ENCODE data around the gene LAMTOR4.
"Not testable (repeated sequence)": the region's sequence is repeated elsewhere in the genome, so short reads cannot be mapped to it uniquely, and the experiment has no call there.

Gene LAMTOR4

DNA sequence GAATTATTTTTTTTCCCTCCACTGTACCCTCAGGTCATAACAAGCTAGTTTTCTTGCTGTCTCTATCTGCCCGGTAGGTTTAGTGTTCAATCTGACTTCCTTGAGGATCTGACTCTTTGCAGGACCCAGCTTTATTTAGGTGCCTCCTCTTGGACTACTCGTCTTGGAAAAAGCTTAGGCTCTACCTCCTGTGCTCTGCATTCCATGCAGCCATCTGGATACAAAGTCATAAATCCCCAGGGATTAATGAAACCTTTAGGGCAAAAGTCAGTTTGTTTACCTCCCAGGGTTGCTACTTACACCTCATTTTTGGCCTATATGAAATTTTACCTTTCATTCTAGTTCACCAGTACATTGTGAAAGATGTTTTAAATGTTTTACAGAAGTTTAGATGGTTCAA is 37.0 kb downstream of the LAMTOR4 start:
- no peak for DNase-seq (ENCODE audit: low read depth in 2 of 2)
- TF ChIP-seq, protein P1, sequence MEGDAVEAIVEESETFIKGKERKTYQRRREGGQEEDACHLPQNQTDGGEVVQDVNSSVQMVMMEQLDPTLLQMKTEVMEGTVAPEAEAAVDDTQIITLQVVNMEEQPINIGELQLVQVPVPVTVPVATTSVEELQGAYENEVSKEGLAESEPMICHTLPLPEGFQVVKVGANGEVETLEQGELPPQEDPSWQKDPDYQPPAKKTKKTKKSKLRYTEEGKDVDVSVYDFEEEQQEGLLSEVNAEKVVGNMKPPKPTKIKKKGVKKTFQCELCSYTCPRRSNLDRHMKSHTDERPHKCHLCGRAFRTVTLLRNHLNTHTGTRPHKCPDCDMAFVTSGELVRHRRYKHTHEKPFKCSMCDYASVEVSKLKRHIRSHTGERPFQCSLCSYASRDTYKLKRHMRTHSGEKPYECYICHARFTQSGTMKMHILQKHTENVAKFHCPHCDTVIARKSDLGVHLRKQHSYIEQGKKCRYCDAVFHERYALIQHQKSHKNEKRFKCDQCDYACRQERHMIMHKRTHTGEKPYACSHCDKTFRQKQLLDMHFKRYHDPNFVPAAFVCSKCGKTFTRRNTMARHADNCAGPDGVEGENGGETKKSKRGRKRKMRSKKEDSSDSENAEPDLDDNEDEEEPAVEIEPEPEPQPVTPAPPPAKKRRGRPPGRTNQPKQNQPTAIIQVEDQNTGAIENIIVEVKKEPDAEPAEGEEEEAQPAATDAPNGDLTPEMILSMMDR (IDR thresholded peaks at IDR 0.05; ENCODE audit: low read depth, low read length), result no peak
- no peak overlapping the region for H3K4me3 ChIP-seq (replicated peaks in 1 of 2; ENCODE audit: low read depth in 2 of 2, low read length in 2 of 2)

DNA sequence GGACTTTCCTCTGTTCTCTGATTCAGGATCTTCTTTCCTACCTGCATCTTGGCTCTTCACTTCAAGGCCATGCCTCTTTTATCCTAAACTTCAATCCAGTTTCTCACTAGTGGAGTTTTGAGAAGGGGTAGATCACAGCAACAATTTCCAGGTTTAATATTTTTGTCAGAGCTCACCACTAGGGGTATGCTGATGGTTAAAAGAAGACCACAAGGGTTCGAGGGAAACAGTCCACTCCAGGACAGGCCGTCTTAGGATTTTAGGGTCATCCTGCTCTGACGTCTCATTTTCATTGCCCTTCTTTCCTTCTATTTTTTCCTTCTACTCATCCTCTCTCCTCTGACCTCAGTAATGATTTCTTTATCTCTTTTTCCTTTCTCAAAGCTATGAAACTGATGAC is 40.3 kb downstream of the LAMTOR4 start:
- DNase-seq (ENCODE audit: low read depth in 2 of 2), result no peak
- H3K4me3 ChIP-seq (replicated peaks in 1 of 2; ENCODE audit: low read depth in 2 of 2, low read length in 2 of 2), result no peak overlapping the region
- TF ChIP-seq, protein P1 (IDR thresholded peaks at IDR 0.05; ENCODE audit: low read depth, low read length), result no peak

DNA sequence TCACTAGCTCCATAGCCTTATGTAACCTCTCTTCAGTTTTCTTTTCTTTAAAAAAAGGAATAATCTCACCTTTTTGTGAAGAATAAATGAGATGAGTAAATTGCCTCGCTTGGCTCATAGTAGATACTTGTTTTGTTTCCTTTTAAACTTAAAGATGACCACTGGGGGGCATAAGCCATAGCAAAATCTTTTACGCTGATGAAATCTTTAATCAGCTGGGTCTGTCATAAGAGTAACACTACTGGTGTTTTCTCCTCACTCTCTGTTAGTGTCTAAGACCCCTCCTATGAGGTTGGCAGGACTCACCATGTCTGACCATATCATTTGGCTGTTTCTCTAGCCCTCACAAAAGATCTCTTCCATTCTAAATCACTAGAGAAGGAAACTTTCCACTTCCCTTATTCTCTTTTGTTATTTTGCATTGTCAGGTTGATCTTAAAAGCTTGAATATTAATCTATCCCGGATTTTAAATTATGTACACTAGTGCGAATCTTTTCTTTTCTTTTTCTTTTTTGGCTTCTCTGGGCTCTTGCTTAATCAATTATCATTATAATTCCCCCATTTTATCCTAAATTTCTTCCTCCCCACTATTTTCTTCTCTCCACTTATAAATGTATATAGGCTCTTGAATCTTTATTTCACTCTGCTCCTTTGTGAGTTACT is 41.5 kb downstream of the LAMTOR4 start:
- H3K4me3 ChIP-seq (replicated peaks in 1 of 2; ENCODE audit: low read depth in 2 of 2, low read length in 2 of 2), result no peak overlapping the region
- TF ChIP-seq, protein P1 (IDR thresholded peaks at IDR 0.05; ENCODE audit: low read depth, low read length), result peak; percentile 41
- peak; percentile 62 to 69 for DNase-seq (ENCODE audit: low read depth in 2 of 2)

DNA sequence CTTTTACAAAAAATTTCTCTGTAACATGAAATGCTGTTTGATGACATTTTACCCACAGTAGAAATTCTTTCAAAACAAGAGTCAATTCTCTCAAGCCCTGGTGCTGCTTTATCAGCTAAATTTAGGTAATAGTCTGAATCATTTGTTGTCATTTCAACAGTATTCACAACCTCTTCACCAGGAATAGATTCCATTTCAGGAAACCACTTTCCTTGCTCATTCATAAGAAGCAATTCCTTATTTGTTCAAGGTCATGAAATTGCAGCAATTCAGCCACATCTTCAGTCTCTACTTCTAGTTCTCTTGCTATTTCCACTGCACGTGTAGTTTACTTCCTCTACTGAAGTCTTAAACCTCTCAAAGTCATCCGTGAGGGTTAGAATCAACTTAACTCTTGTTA is 43.1 kb downstream of the LAMTOR4 start:
- TF ChIP-seq, protein P1 (IDR thresholded peaks at IDR 0.05; ENCODE audit: low read depth, low read length), result no peak
- H3K4me3 ChIP-seq (replicated peaks in 1 of 2; ENCODE audit: low read depth in 2 of 2, low read length in 2 of 2), result no peak overlapping the region
- peak; percentile 52 to 72 for DNase-seq (ENCODE audit: low read depth in 2 of 2)

DNA sequence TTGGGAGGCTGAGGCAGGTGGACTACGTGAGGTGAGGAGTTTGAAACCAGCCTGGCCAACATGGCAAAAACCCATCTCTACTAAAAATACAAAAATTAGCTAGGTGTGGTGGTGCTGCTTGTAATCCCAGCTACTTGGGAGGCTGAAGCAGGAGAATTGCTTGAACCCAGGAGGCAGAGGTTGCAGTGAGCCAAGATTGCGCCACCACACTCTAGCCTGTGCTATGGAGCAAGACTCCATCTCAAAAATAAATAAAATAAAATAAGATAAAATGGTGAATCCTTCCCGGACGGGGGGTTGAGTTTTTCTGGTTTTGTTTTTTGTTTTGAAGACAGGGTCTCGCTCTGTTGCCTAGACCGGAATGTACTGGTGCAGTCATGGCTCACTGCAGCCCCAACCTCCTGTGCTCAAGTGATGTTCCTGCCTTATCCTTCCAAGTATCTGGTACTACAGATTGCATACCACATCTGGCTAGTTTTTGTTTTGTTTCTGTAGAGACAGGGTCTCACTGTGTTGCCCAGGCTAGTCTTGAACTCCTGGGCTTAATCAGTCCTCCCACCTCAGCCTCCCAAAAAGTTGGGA is 43.7 kb downstream of the LAMTOR4 start:
- not testable (repeated sequence) for DNase-seq (ENCODE audit: low read depth in 2 of 2); H3K4me3 ChIP-seq (replicated peaks in 1 of 2; ENCODE audit: low read depth in 2 of 2, low read length in 2 of 2)

DNA sequence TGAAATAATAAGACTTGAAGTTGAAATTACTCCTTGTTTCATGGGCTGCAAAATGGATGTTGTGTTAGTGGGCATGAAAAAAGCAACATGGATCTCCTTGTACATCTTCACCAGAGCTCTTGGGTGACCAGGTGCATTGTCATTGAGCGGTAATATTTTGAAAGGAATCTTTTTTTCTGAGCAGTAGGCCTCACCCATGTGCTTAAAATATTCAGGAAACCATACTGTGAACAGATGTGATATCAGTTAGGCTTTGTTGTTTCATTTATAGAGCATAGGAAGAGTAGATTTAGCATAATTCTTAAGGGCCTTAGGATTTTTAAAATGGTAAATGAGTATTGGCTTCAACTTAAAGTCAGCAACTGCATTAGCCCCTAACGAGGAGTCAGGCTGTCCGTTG is 44.3 kb downstream of the LAMTOR4 start:
- TF ChIP-seq, protein P1 (IDR thresholded peaks at IDR 0.05; ENCODE audit: low read depth, low read length), result no peak
- H3K4me3 ChIP-seq (replicated peaks in 1 of 2; ENCODE audit: low read depth in 2 of 2, low read length in 2 of 2), result no peak overlapping the region
- DNase-seq (ENCODE audit: low read depth in 2 of 2), result no peak

DNA sequence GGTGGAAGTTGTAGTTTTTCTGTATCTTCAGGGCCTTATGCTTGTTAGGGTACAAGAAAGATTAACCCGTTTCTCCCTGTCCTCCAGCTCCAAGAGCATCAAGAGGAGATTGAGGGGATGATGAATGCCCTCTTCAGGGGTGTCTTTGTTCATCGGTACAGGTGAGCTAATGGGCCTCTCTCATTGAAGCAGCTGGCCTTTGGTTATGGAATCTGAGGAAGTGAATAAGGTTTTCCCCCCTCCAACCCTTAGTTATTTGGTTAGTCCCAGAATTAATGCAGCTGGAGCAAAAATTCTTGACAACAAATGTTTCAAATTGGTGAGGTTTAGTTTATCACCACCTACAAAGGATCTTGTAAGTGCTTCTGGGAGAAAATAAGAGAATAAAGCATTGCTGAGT is 46.5 kb downstream of the LAMTOR4 start:
- TF ChIP-seq, protein P1 (IDR thresholded peaks at IDR 0.05; ENCODE audit: low read depth, low read length), result no peak
- no peak overlapping the region for H3K4me3 ChIP-seq (replicated peaks in 1 of 2; ENCODE audit: low read depth in 2 of 2, low read length in 2 of 2)
- DNase-seq (ENCODE audit: low read depth in 2 of 2), result no peak

DNA sequence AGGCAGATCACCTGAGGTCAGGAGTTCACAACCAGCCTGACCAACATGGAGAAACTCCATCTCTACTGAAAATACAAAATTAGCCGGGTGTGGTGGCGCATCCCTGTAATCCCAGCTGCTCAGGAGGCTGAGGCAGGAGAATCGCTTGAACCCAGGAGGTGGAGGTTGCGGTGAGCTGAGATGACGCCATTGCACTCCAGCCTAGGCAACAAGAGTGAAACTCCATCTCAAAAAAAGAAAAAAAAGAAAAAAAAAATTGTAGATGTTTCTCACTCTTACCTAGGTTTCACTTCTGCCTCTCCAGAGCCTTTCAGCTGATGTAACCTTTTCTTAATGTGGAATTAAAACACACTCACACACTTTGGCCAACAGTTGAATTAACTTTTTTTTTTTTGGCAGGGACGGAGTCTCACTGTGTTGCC is 47.2 kb downstream of the LAMTOR4 start:
- not testable (repeated sequence) for H3K4me3 ChIP-seq (replicated peaks in 1 of 2; ENCODE audit: low read depth in 2 of 2, low read length in 2 of 2); DNase-seq (ENCODE audit: low read depth in 2 of 2)

All from cardiac fibroblast (primary cell).